K562 (cell line): ENCODE data around the gene SLC26A3. TPM values are rescaled to one million over a fixed set of nuclear protein-coding genes. Genes with fewer than 3 reads are reported as not detected.

Experiments used
- CBX2 ChIP-seq: fragments of 200-600 bp; sonication (generic); IDR thresholded peaks from one replicate; pipeline ENCODE4 v1.6.1; 2012; ENCODE audit warnings: mild to moderate bottlenecking, low read length, inconsistent platforms; ENCODE audit not compliant: insufficient read depth, poor library complexity, severe bottlenecking
- CCNT2 ChIP-seq: IDR thresholded peaks from 2 replicates; pipeline ENCODE4 v1.6.1; 2011; ENCODE audit warnings: borderline replicate concordance, low read depth, mild to moderate bottlenecking, moderate library complexity, mixed read lengths, low read length; ENCODE audit not compliant: insufficient read length; ENCODE audit errors: extremely low read depth
- CREB3L1 ChIP-seq: fragments of 450-650 bp; IDR thresholded peaks from 2 replicates; pipeline ENCODE4 v1.6.1; 2014; ENCODE audit warnings: low read depth, mild to moderate bottlenecking, moderate library complexity, borderline replicate concordance
- ETV5 ChIP-seq: sonication (generic); formaldehyde crosslinking; IDR thresholded peaks from 2 replicates; pipeline ENCODE4 v1.4.0; 2020; ENCODE audit warnings: low read depth, mild to moderate bottlenecking, missing genetic modification reagents
- HDAC3 ChIP-seq: fragments of 450-650 bp; IDR thresholded peaks from 2 replicates; pipeline ENCODE4 v1.6.1; 2018; ENCODE audit warnings: borderline replicate concordance, mild to moderate bottlenecking, moderate library complexity; ENCODE audit not compliant: partially characterized antibody
- HOXB6 ChIP-seq: fragments of 250-450 bp; sonication (Bioruptor Pico); IDR thresholded peaks from 2 replicates; pipeline ENCODE4 v1.5.1; 2022; ENCODE audit warnings: mild to moderate bottlenecking, borderline replicate concordance
- JUND ChIP-seq, 2 experiments: IDR thresholded peaks; 2 replicates in 1 of 2; 3 replicates in 1 of 2; pipeline ENCODE4 v1.6.1; 2011; ENCODE audit warnings: borderline replicate concordance in 2 of 2, low read depth in 2 of 2, low read length in 2 of 2, improper control_type of control experiment in 1 of 2, missing biosample characterization in 1 of 2, missing genetic modification characterization in 1 of 2, missing genetic modification reagents in 1 of 2
- KAT8 ChIP-seq: fragments of 450-650 bp; IDR thresholded peaks from 2 replicates; pipeline ENCODE4 v1.6.1; 2016; ENCODE audit warnings: low read depth, mild to moderate bottlenecking
- MCM5 ChIP-seq: fragments of 450-650 bp; IDR thresholded peaks from 2 replicates; pipeline ENCODE4 v1.6.1; 2016; ENCODE audit warnings: low read depth
- MED1 ChIP-seq: sonication (generic); formaldehyde crosslinking; IDR thresholded peaks from 2 replicates; pipeline ENCODE4 v1.8.1; 2023; ENCODE audit warnings: missing genetic modification reagents, borderline replicate concordance
- NFE2 ChIP-seq: IDR thresholded peaks from 2 replicates; pipeline ENCODE4 v1.6.1; 2014; ENCODE audit warnings: antibody characterized with exemption, low read depth
- PHF8 ChIP-seq: fragments of 200-600 bp; sonication (generic); IDR thresholded peaks from 2 replicates; pipeline ENCODE4 v1.6.1; 2012; ENCODE audit warnings: mixed run types, mild to moderate bottlenecking, inconsistent platforms, low read length, moderate library complexity, borderline replicate concordance
- POLR2AphosphoS5 ChIP-seq: IDR thresholded peaks from 2 replicates; pipeline ENCODE4 v1.6.1; 2011; ENCODE audit warnings: mild to moderate bottlenecking, low read depth, low read length, moderate library complexity; ENCODE audit not compliant: control insufficient read depth, insufficient read depth
- RBM15 ChIP-seq: fragments of 200-400 bp; formaldehyde crosslinking; IDR thresholded peaks from 2 replicates; pipeline ENCODE4 v1.6.1; 2018; ENCODE audit warnings: mild to moderate bottlenecking, low read length, moderate library complexity; ENCODE audit not compliant: insufficient read depth
- ZNF324 ChIP-seq: fragments of 250-450 bp; sonication (Bioruptor Pico); IDR thresholded peaks from 2 replicates; pipeline ENCODE4 v1.4.0; 2020; ENCODE audit warnings: mild to moderate bottlenecking
- ZNF780A ChIP-seq: fragments of 250-450 bp; sonication (Bioruptor Pico); IDR thresholded peaks from 2 replicates; pipeline ENCODE4 v1.5.0; 2021; ENCODE audit warnings: mild to moderate bottlenecking
- polyA plus RNA-seq, 8 experiments: library from polyadenylated mRNA; depleted of rRNA in 4 of 8; stranded (reverse) in 5 of 8; unstranded in 3 of 8; fragments of >200 nt; fragmentation: Nextera tagmentation in 2 of 8; fragmentation: Illumina TruSeq in 1 of 8; extraction: Ambion mirVana in 2 of 8; extraction: Trizol in 1 of 8; gene quantifications; 2 replicates each; pipeline versions ENCODE4 v1.2.1 to v1.2.3, GENCODE V29; 2011 to 2014; ENCODE audit warnings: inconsistent platforms in 1 of 8, missing spikeins in 1 of 8
- total RNA-seq, 7 experiments: library from RNA; depleted of rRNA in 6 of 7; stranded (reverse); fragments of >200 nt in 6 of 7; fragmentation: Illumina TruSeq in 2 of 7; extraction: Trizol in 2 of 7; gene quantifications; 2 replicates each; pipeline versions ENCODE4 v1.2.1 to v1.2.3, GENCODE V29; 2011 to 2021; ENCODE audit warnings: low replicate concordance in 1 of 7
- TF ChIP-seq, protein P1 (sequence below): fragments of 150-350 bp; IDR thresholded peaks from 2 replicates; pipeline ENCODE4 v1.6.1; 2014; ENCODE audit warnings: low read depth, mild to moderate bottlenecking, low read length, borderline replicate concordance
- TF ChIP-seq, protein P2 (sequence below): fragments of 450-650 bp; IDR thresholded peaks from 2 replicates; pipeline ENCODE4 v1.6.1; 2017; ENCODE audit warnings: antibody characterized with exemption

Gene SLC26A3
- total and polyA plus RNA-seq, 9 of the 15 experiments (the other 6 are each of a cell fraction or from before 2014, with no cell fraction given) = 0.86 TPM; not detected in 8

DNA sequence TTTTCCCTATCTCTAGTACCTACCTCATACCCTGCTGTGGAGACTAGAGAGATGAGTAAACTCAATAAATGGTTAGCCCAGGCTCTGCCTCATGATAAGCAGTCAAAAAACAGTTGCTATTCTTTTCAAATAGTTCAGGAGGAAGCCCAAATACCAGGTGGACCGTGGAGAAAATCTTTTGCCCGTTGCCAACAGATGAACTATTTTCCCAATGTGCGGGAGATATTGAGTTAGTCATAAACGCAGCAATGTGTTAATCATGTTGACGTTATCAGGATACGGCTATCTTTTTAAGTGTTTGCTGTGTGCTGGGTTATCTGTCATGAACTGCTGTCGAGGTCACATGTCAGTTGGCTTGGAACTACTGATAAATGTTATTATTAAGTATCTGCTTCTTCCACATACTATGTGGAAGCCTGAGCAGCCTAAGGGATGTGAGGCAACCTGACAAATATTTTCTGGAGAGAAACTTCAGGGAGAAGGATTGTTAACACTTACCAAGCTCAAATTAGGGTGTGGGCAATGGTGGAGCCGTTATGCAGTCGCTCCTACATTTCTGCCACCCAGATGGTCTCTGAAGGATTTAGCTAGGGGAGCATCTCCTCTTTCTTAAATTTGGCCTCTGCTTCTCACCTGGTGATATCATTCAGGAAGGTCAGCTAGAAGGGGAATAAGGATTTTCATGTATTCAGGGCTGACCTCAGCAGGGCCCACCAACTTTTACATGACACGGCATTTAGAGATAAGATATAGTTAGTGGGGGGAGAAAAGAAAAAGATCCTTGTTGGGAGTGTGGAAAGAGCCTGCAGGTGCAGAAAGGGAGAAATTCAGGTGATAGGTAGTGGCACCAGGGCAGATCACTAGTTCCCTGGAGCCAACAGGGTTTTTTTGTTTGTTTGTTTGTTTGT lies 33.5 kb upstream of the SLC26A3 start (continued):
- TF ChIP-seq, protein P1, sequence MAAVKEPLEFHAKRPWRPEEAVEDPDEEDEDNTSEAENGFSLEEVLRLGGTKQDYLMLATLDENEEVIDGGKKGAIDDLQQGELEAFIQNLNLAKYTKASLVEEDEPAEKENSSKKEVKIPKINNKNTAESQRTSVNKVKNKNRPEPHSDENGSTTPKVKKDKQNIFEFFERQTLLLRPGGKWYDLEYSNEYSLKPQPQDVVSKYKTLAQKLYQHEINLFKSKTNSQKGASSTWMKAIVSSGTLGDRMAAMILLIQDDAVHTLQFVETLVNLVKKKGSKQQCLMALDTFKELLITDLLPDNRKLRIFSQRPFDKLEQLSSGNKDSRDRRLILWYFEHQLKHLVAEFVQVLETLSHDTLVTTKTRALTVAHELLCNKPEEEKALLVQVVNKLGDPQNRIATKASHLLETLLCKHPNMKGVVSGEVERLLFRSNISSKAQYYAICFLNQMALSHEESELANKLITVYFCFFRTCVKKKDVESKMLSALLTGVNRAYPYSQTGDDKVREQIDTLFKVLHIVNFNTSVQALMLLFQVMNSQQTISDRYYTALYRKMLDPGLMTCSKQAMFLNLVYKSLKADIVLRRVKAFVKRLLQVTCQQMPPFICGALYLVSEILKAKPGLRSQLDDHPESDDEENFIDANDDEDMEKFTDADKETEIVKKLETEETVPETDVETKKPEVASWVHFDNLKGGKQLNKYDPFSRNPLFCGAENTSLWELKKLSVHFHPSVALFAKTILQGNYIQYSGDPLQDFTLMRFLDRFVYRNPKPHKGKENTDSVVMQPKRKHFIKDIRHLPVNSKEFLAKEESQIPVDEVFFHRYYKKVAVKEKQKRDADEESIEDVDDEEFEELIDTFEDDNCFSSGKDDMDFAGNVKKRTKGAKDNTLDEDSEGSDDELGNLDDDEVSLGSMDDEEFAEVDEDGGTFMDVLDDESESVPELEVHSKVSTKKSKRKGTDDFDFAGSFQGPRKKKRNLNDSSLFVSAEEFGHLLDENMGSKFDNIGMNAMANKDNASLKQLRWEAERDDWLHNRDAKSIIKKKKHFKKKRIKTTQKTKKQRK = no peak
- no peak for TF ChIP-seq RBM15
- peak; percentile 83 for TF ChIP-seq ETV5 (CRISPR knock-in tag)
- peak; percentile 99 for TF ChIP-seq JUND (IDR thresholded peaks at IDR 0.05; ENCODE audit: borderline replicate concordance, low read depth, low read length)
- peak; percentile 99 for TF ChIP-seq JUND (tag; IDR thresholded peaks at IDR 0.05; ENCODE audit: borderline replicate concordance, low read depth, low read length)
- peak; percentile 97 for TF ChIP-seq HDAC3
- TF ChIP-seq CBX2 = no peak
- TF ChIP-seq ZNF324 (CRISPR knock-in tag) = no peak
- TF ChIP-seq PHF8 = no peak
- TF ChIP-seq KAT8 = no peak
- peak; percentile 64 for TF ChIP-seq NFE2
- TF ChIP-seq POLR2AphosphoS5 = peak; percentile 100
- TF ChIP-seq ZNF780A (CRISPR knock-in tag) = no peak
- TF ChIP-seq MED1 (CRISPR knock-in tag) = no peak
- TF ChIP-seq HOXB6 (CRISPR knock-in tag) = no peak
- TF ChIP-seq, protein P2, sequence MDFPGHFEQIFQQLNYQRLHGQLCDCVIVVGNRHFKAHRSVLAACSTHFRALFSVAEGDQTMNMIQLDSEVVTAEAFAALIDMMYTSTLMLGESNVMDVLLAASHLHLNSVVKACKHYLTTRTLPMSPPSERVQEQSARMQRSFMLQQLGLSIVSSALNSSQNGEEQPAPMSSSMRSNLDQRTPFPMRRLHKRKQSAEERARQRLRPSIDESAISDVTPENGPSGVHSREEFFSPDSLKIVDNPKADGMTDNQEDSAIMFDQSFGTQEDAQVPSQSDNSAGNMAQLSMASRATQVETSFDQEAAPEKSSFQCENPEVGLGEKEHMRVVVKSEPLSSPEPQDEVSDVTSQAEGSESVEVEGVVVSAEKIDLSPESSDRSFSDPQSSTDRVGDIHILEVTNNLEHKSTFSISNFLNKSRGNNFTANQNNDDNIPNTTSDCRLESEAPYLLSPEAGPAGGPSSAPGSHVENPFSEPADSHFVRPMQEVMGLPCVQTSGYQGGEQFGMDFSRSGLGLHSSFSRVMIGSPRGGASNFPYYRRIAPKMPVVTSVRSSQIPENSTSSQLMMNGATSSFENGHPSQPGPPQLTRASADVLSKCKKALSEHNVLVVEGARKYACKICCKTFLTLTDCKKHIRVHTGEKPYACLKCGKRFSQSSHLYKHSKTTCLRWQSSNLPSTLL = no peak
- TF ChIP-seq MCM5 = no peak
- peak; percentile 99 for TF ChIP-seq CCNT2
- TF ChIP-seq CREB3L1 = no peak
